H9 (cell line): ENCODE results near the gene SPRED3. TPM values are rescaled to one million over a fixed set of nuclear protein-coding genes. Genes with fewer than 3 reads are reported as not detected.
A peak's percentile ranks its signal among the peaks of the same experiment; 100 is the strongest.

Experiments used
- DNase-seq: peaks from one replicate; pipeline ENCODE4 v3.0.0-alpha.2; 2017
- H2AFZ ChIP-seq: one replicate; pipeline ENCODE4 v1.6.1; 2013; ENCODE audit warnings: mild to moderate bottlenecking, low read length, control low read depth, moderate library complexity
- H2AK5ac ChIP-seq: 2 replicates; pipeline ENCODE4 v1.6.1; 2013; ENCODE audit warnings: low read length, control low read depth, mixed read lengths; ENCODE audit not compliant: insufficient read length
- H2BK120ac ChIP-seq: one replicate; pipeline ENCODE4 v1.6.1; 2013; ENCODE audit warnings: low read depth, mild to moderate bottlenecking, low read length, control low read depth, inconsistent platforms; ENCODE audit not compliant: poor library complexity, severe bottlenecking
- H2BK12ac ChIP-seq: 2 replicates; pipeline ENCODE4 v1.6.1; 2013; ENCODE audit warnings: low read length, control low read depth, mixed read lengths, low read depth; ENCODE audit not compliant: insufficient read length
- H2BK15ac ChIP-seq: 2 replicates; pipeline ENCODE4 v1.6.1; 2013; ENCODE audit warnings: low read depth, low read length, control low read depth
- H2BK20ac ChIP-seq: one replicate; pipeline ENCODE4 v1.6.1; 2013; ENCODE audit warnings: low read depth, mild to moderate bottlenecking, low read length, control low read depth, inconsistent platforms; ENCODE audit not compliant: poor library complexity, severe bottlenecking
- H2BK5ac ChIP-seq: 2 replicates; pipeline ENCODE4 v1.6.1; 2013; ENCODE audit warnings: low read length, control low read depth, mixed read lengths; ENCODE audit not compliant: insufficient read length
- H3K14ac ChIP-seq: 2 replicates; pipeline ENCODE4 v1.6.1; 2013; ENCODE audit warnings: low read length, control low read depth; ENCODE audit not compliant: insufficient read depth
- H3K18ac ChIP-seq: 2 replicates; pipeline ENCODE4 v1.6.1; 2013; ENCODE audit warnings: low read depth, mild to moderate bottlenecking, mixed read lengths, low read length, control low read depth; ENCODE audit not compliant: insufficient read length
- H3K23ac ChIP-seq: 2 replicates; pipeline ENCODE4 v1.6.1; 2013; ENCODE audit warnings: low read length, control low read depth, mixed read lengths, low read depth; ENCODE audit not compliant: insufficient read length
- H3K23me2 ChIP-seq: 2 replicates; pipeline ENCODE4 v1.6.1; 2013; ENCODE audit warnings: low read depth, mild to moderate bottlenecking, mixed read lengths, low read length, control low read depth; ENCODE audit not compliant: insufficient read length, poor library complexity, severe bottlenecking
- H3K27ac ChIP-seq: 2 replicates; pipeline ENCODE4 v1.5.1; 2013; ENCODE audit warnings: low read length, control low read depth, mixed read lengths, low read depth; ENCODE audit not compliant: insufficient read length
- H3K27me3 ChIP-seq: 2 replicates; pipeline ENCODE4 v1.6.1; 2013; ENCODE audit warnings: low read length, control low read depth, inconsistent platforms; ENCODE audit not compliant: insufficient read depth
- H3K4ac ChIP-seq: 2 replicates; pipeline ENCODE4 v1.6.1; 2013; ENCODE audit warnings: low read depth, mild to moderate bottlenecking, control low read depth, inconsistent platforms, low read length, moderate library complexity
- H3K4me1 ChIP-seq: 2 replicates; pipeline ENCODE4 v1.6.1; 2013; ENCODE audit warnings: low read length, control low read depth, inconsistent platforms; ENCODE audit not compliant: insufficient read depth
- H3K4me2 ChIP-seq: 2 replicates; pipeline ENCODE4 v1.6.1; 2013; ENCODE audit warnings: low read length, control low read depth, mixed read lengths; ENCODE audit not compliant: insufficient read length, insufficient read depth
- H3K56ac ChIP-seq: 2 replicates; pipeline ENCODE4 v1.6.1; 2013; ENCODE audit warnings: low read depth, mild to moderate bottlenecking, mixed read lengths, low read length, control low read depth; ENCODE audit not compliant: insufficient read length
- H3K79me1 ChIP-seq: 2 replicates; pipeline ENCODE4 v1.6.1; 2013; ENCODE audit warnings: low read depth, mild to moderate bottlenecking, moderate library complexity, low read length, control low read depth, inconsistent platforms; ENCODE audit not compliant: insufficient read depth, poor library complexity, severe bottlenecking
- H3K79me2 ChIP-seq: 2 replicates; pipeline ENCODE4 v1.6.1; 2013; ENCODE audit warnings: low read length, control low read depth, inconsistent platforms; ENCODE audit not compliant: insufficient read depth
- H3K9ac ChIP-seq: 2 replicates; pipeline ENCODE4 v1.6.1; 2013; ENCODE audit warnings: low read length, control low read depth, mixed read lengths; ENCODE audit not compliant: insufficient read length; ENCODE audit errors: extremely low read depth
- H3K9me3 ChIP-seq: one replicate; pipeline ENCODE4 v1.6.1; 2013; ENCODE audit warnings: low read depth, low read length, inconsistent platforms; ENCODE audit not compliant: control insufficient read depth
- H3T11ph ChIP-seq: one replicate; pipeline ENCODE4 v1.6.1; 2013; ENCODE audit warnings: mild to moderate bottlenecking, low read length, control low read depth, inconsistent platforms
- H4K20me1 ChIP-seq: one replicate; pipeline ENCODE4 v1.6.1; 2013; ENCODE audit not compliant: control insufficient read depth, insufficient read length, insufficient read depth
- H4K5ac ChIP-seq: 2 replicates; pipeline ENCODE4 v1.6.1; 2013; ENCODE audit warnings: low read depth, mild to moderate bottlenecking, mixed read lengths, low read length, control low read depth; ENCODE audit not compliant: insufficient read length
- H4K8ac ChIP-seq: replicated peaks from 2 replicates; pipeline ENCODE4 v1.6.1; 2013; ENCODE audit warnings: low read length, control low read depth, mixed read lengths, low read depth; ENCODE audit not compliant: insufficient read length
- H4K91ac ChIP-seq: 2 replicates; pipeline ENCODE4 v1.6.1; 2013; ENCODE audit warnings: low read depth, mild to moderate bottlenecking, moderate library complexity, mixed read lengths, low read length, control low read depth; ENCODE audit not compliant: insufficient read length
- H3K27ac Mint-ChIP-seq, 3 experiments: 2 replicates in 2 of 3; 3 replicates in 1 of 3; pipeline ENCODE4 v1.8.0; 2020 to 2021; ENCODE audit warnings: mixed read lengths in 3 of 3, mild to moderate bottlenecking in 1 of 3, moderate library complexity in 1 of 3
- H3K27me3 Mint-ChIP-seq: 2 replicates; pipeline ENCODE4 v1.8.0; 2021; ENCODE audit warnings: low read depth, mild to moderate bottlenecking, moderate library complexity, mixed read lengths
- H3K36me3 Mint-ChIP-seq, 3 experiments: 2 replicates in 2 of 3; 3 replicates in 1 of 3; pipeline ENCODE4 v1.8.0; 2020 to 2021; ENCODE audit warnings: low read depth in 3 of 3, mixed read lengths in 3 of 3; ENCODE audit not compliant: insufficient read depth in 1 of 3
- H3K4me1 Mint-ChIP-seq, 2 experiments: 2 replicates each; pipeline ENCODE4 v1.8.0; 2020; ENCODE audit warnings: mixed read lengths in 2 of 2
- H3K4me3 Mint-ChIP-seq, 2 experiments: 2 replicates in 1 of 2; 3 replicates in 1 of 2; pipeline ENCODE4 v1.8.0; 2020 to 2021; ENCODE audit warnings: mild to moderate bottlenecking in 2 of 2, mixed read lengths in 2 of 2, moderate library complexity in 1 of 2
- H3K9me3 Mint-ChIP-seq, 2 experiments: 2 replicates in 1 of 2; 3 replicates in 1 of 2; pipeline ENCODE4 v1.8.0; 2020; ENCODE audit warnings: mild to moderate bottlenecking in 2 of 2, mixed read lengths in 2 of 2, moderate library complexity in 1 of 2
- CTCF ChIP-seq: fragments of 200-600 bp; sonication (generic); conservative IDR thresholded peaks from 3 replicates; pipeline ENCODE4 v1.8.0; 2021; ENCODE audit warnings: antibody characterized with exemption, mild to moderate bottlenecking
- WGBS: extraction: QIAGEN DNeasy Blood & Tissue Kit; methylation state at CpG from one replicate; pipeline ENCODE4 v1.1.7; 2013; ENCODE audit warnings: missing lambda C conversion rate, low lambda C conversion rate, mixed read lengths; ENCODE audit not compliant: insufficient read length; ENCODE audit errors: extremely low coverage; 5-methylcytosine and 5-hydroxymethylcytosine counted together
- total RNA-seq: library from RNA; stranded (reverse); gene quantifications from 2 replicates; pipeline ENCODE4 v1.2.1, GENCODE V29; 2021

Gene SPRED3
- total RNA-seq, 1 experiment from 2014 or later, result 16.4 TPM

- Histone ChIP-seq H3K9ac (no peak overlapping the region), H3K27me3 (no peaks in the 10 kb centered on the region), H4K5ac (no peak overlapping the region), H3T11ph (no peak overlapping the region), H3K79me2 (no peaks in the 10 kb centered on the region), H2BK5ac (no peak overlapping the region), H4K8ac (no peak overlapping the region), H3K27ac (no peak overlapping the region), H3K23me2 (no peaks in the 10 kb centered on the region), H3K18ac (no peak overlapping the region), H3K4ac (no peak overlapping the region), H4K91ac (no peak overlapping the region), H3K4me2 (no peak overlapping the region), H3K23ac (no peak overlapping the region), H2BK120ac (no peak overlapping the region), H3K56ac (no peak overlapping the region), H3K4me1 (no peaks in the 10 kb centered on the region), H2BK15ac (no peak overlapping the region), H3K14ac (no peak overlapping the region), H3K79me1 (no peaks in the 10 kb centered on the region), H2BK20ac (no peak overlapping the region), H4K20me1 (no peaks in the 10 kb centered on the region), H2AFZ (no peak overlapping the region), H2AK5ac (no peak overlapping the region), H3K9me3 (no peaks in the 10 kb centered on the region), H2BK12ac (no peak overlapping the region)
- DNase-seq, result no peak
- peaks cover 5 to 16% of the 10 kb centered on the region in 2 experiments; a peak in 3 of 4 replicates for H3K4me1 Mint-ChIP-seq
- H3K27ac Mint-ChIP-seq, result 0 out of 7 replicates have a peak overlapping the region, but pooled peaks of 2 of the 3 experiments have one; percentile 29 to 35
- no peaks in the 10 kb centered on the region for H3K27me3 Mint-ChIP-seq
- no CpG with 5 or more reads among the region's 15 CpGs for WGBS
- no peak for TF ChIP-seq CTCF
- no peak overlapping the region for H3K4me3 Mint-ChIP-seq
- H3K36me3 Mint-ChIP-seq, result peaks cover 29 to 36% (median 31%) of the 10 kb centered on the region in 3 experiments
- no peaks in the 10 kb centered on the region for H3K9me3 Mint-ChIP-seq
Observed at GRCh38 chr19:38443458-38443999, 55.0 kb downstream of the SPRED3 start.
